GM18499 (cell line): Measurements from ENCODE around the gene RNF187.

ENCODE experiments used
- ATAC-seq: cut with Tn5 transposase; IDR thresholded peaks from one replicate; pipeline ENCODE4 v1.9.1; 2021; ENCODE audit warnings: moderate number of reproducible peaks; ENCODE audit not compliant: insufficient read depth, unreplicated experiment

The RNF187 gene

GRCh38 chr1:228507961-228508652 is 20.9 kb downstream of the RNF187 start:
- ATAC-seq: no peak

- no peak for ATAC-seq
Observed at GRCh38 chr1:228508840-228509415, 21.7 kb downstream of the RNF187 start.

- no peak for ATAC-seq
Observed at GRCh38 chr1:228510101-228510802, 23.1 kb downstream of the RNF187 start.

GRCh38 chr1:228510803-228511413 is 23.7 kb downstream of the RNF187 start:
- ATAC-seq: no peak

- no peak for ATAC-seq
Observed at GRCh38 chr1:228511546-228512445, 24.6 kb downstream of the RNF187 start.

- no peak for ATAC-seq
Observed at GRCh38 chr1:228512781-228513198, 25.6 kb downstream of the RNF187 start.

- ATAC-seq: no peak
Observed at GRCh38 chr1:228513236-228513900, 26.2 kb downstream of the RNF187 start.

GRCh38 chr1:228514421-228514820 is 27.2 kb downstream of the RNF187 start:
- no peak for ATAC-seq

GRCh38 chr1:228515200-228515834 is 28.1 kb downstream of the RNF187 start:
- ATAC-seq: no peak

GRCh38 chr1:228517655-228518054 is 30.5 kb downstream of the RNF187 start:
- no peak for ATAC-seq

- no peak for ATAC-seq
Observed at GRCh38 chr1:228527596-228527995, 40.4 kb downstream of the RNF187 start.

- no peak for ATAC-seq
Observed at GRCh38 chr1:228528612-228529011, 41.4 kb downstream of the RNF187 start.

- no peak for ATAC-seq
Observed at GRCh38 chr1:228530086-228530758, 43.0 kb downstream of the RNF187 start.

GRCh38 chr1:228530951-228531731 is 44.0 kb downstream of the RNF187 start:
- ATAC-seq: no peak

GRCh38 chr1:228538831-228539230 is 51.6 kb downstream of the RNF187 start:
- no peak for ATAC-seq

GRCh38 chr1:228540161-228540917 is 53.2 kb downstream of the RNF187 start:
- no peak for ATAC-seq

GRCh38 chr1:228541725-228542124 is 54.5 kb downstream of the RNF187 start:
- ATAC-seq: no peak
